Subcutaneous abdominal adipose tissue (tissue), 5 donors: ENCODE measurements around the gene DGKA.
"Not testable (repeated sequence)": the region's sequence is repeated elsewhere in the genome, so short reads cannot be mapped to it uniquely, and the experiment has no call there.

ENCODE experiments used
- H3K27ac ChIP-seq: one replicate; pipeline ENCODE4 v1.7.0; 2013; ENCODE audit warnings: low read depth, mild to moderate bottlenecking, inconsistent platforms, low read length, moderate library complexity
- H3K27me3 ChIP-seq, 5 donors: one replicate each; pipeline ENCODE4 v1.7.0; 2013; ENCODE audit warnings: low read length in 5 of 5, inconsistent platforms in 1 of 5; ENCODE audit not compliant: control insufficient read depth in 5 of 5, insufficient read depth in 4 of 5
- H3K36me3 ChIP-seq, 5 donors: one replicate each; pipeline ENCODE4 v1.7.0; 2013; ENCODE audit warnings: low read length in 5 of 5; ENCODE audit not compliant: control insufficient read depth in 5 of 5, insufficient read depth in 5 of 5
- H3K4me1 ChIP-seq, 5 donors: one replicate each; pipeline ENCODE4 v1.7.0; 2013; ENCODE audit warnings: low read length in 5 of 5, mild to moderate bottlenecking in 3 of 5, moderate library complexity in 1 of 5; ENCODE audit not compliant: control insufficient read depth in 5 of 5, insufficient read depth in 5 of 5
- H3K4me3 ChIP-seq, 5 donors: one replicate each; pipeline ENCODE4 v1.7.0; 2013; ENCODE audit warnings: low read length in 5 of 5, low read depth in 1 of 5
- H3K9ac ChIP-seq, 5 donors: one replicate each; pipeline ENCODE4 v1.7.0; 2013; ENCODE audit warnings: low read length in 5 of 5, mild to moderate bottlenecking in 4 of 5, moderate library complexity in 3 of 5
- H3K9me3 ChIP-seq, 5 donors: one replicate each; pipeline ENCODE4 v1.7.0; 2013; ENCODE audit warnings: low read length in 5 of 5; ENCODE audit not compliant: control insufficient read depth in 5 of 5
- donor health status: healthy.
- donor health status: healthy.
- donor health status: healthy.
- donor health status: healthy.
- donor health status: healthy.

Gene DGKA

DNA sequence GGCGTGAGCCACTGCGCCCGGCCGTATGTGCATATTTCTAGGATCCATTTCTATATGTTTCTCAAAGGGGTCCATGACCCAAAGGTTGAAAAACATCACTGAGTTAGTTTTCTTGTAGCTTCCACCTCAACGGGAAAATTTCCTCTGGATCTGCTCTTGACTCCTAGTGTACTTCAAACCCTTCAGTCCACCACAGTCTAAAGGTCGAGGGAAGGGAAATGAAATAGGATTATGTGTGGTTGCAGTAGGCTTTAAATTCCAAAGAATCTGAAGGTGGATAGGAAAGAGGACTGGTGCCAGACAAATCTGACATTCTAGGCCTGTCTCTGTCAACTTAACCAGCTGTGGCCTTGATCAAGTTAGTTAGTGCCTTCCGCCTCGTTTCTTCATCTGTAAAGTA, 64.4 kb downstream of the DGKA start:
- H3K4me3 ChIP-seq = no peak overlapping the region
- H3K9me3 ChIP-seq = no peaks in the 10 kb centered on the region
- H3K9ac ChIP-seq = no peak overlapping the region
- no peak overlapping the region for H3K27ac ChIP-seq
- H3K4me1 ChIP-seq = peaks cover 7 to 27% (median 18%) of the 10 kb centered on the region in 5 donors
- H3K36me3 ChIP-seq = peaks cover 18 to 49% (median 40%) of the 10 kb centered on the region in 5 donors
- H3K27me3 ChIP-seq = no peaks in the 10 kb centered on the region

DNA sequence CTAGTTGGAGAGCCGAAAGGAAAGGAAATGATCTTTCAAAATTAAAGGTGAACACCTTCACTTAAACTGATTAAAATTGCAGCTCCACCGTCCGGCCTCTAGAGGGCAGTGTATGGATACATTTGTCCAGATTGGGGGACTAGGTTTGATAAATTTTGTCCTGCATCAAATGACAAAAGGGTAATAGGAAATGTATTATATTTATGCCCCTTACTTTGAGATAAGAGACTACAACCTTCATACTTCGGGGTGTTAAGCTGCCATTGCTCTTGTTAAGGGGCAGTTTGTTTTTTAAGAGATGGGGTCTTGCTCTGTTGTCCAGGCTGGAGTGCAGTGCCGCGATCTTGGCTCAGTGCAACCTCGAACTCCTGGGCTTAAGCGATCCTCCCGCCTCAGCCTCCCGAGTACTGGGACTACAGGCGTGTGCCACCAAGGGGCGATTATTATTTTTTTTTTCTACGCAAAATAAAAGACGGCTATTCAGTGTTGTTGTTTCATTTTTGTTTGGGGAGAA, 65.3 kb downstream of the DGKA start:
- Histone ChIP-seq H3K9me3 (no peaks in the 10 kb centered on the region), H3K4me3 (peak overlapping the region; percentile 60 to 100 (median 94)), H3K27ac (peak overlapping the region; percentile 73), H3K4me1 (peaks cover 7 to 27% (median 18%) of the 10 kb centered on the region in 5 donors), H3K27me3 (no peaks in the 10 kb centered on the region), H3K9ac (peak overlapping the region in 3 of 5 donors; percentile 65 to 91 (median 74)), H3K36me3 (peaks cover 12 to 40% (median 32%) of the 10 kb centered on the region in 5 donors)

DNA sequence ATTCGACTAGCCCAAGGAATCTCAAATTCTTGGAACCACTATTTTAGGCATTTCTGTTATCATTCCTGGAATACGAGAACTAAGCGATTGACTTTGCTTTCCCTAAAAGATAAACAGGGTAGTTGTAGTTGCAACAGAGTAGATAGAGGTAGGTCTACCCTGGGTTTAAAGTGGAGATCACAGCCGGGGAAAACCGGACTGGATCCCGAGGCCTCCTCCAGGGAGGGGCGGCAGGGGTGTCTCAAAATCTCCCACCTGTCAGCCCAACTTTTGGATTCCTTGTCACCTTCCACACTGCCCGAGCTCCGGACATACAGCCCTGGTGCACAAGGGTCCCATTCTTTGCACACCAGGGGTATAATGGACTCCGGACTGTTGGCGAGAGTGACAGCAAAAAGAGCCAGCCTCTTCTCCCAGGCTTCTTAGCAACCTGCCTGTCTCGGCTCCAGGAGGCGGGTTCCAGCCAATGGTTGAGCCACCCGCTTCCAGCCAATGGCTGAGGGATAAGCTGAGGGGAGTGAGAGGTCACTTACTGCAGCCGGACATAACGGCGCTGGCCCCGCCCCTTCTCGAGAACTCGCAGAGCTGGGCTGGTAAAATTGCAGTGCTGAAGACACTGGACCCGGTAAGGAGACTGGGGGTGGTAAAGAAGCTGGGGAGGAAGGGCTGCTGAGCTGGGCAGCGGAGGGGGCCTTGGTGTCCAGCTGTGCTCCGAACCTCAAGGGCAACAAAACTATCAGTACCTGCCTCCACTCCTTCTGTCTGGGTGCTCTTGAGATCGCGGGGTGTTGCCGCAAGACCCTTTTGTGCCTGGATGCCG, 66.0 kb downstream of the DGKA start, which contains the start of gene SUOX:
TSS of gene SUOX (plus strand) at position 562 of the 820 bp plus-strand sequence. CDS start 4,946 bp downstream, outside the sequence.
- peaks cover 10 to 39% (median 27%) of the 10 kb centered on the region in 5 donors for H3K36me3 ChIP-seq
- peak within 1 kb of the TSS; percentile 73 for H3K27ac ChIP-seq
- peak within 1 kb of the TSS; percentile 74 to 92 (median 79) for H3K9ac ChIP-seq
- H3K4me1 ChIP-seq = peaks cover 7 to 27% (median 21%) of the 10 kb centered on the region in 5 donors
- H3K27me3 ChIP-seq = no peaks in the 10 kb centered on the region
- H3K4me3 ChIP-seq = peak within 1 kb of the TSS; percentile 60 to 100 (median 94)
- H3K9me3 ChIP-seq = no peaks in the 10 kb centered on the region

DNA sequence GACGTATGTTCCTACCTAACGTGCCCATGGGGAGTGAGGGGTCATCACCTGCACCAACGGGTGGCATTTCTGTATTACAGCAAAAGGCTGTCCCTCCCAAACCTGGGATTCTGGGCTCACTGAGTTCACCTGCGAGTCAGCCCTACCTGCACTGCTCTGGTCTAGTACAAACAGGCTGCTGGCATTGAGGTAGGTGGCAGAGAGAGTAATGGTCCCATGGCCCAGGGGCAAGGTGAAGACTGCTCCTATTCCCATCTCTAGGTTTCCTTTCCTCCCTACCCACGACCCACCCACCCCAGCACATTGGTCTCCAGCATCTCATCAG, 66.5 kb downstream of the DGKA start:
- H3K27me3 ChIP-seq = no peaks in the 10 kb centered on the region
- H3K36me3 ChIP-seq = peaks cover 8 to 39% (median 26%) of the 10 kb centered on the region in 5 donors
- H3K4me1 ChIP-seq = peaks cover 7 to 27% (median 22%) of the 10 kb centered on the region in 5 donors
- no peaks in the 10 kb centered on the region for H3K9me3 ChIP-seq
- H3K27ac ChIP-seq = peak overlapping the region; percentile 73
- H3K4me3 ChIP-seq = peak overlapping the region; percentile 60 to 100 (median 94)
- H3K9ac ChIP-seq = peak overlapping the region; percentile 25 to 92 (median 79)

DNA sequence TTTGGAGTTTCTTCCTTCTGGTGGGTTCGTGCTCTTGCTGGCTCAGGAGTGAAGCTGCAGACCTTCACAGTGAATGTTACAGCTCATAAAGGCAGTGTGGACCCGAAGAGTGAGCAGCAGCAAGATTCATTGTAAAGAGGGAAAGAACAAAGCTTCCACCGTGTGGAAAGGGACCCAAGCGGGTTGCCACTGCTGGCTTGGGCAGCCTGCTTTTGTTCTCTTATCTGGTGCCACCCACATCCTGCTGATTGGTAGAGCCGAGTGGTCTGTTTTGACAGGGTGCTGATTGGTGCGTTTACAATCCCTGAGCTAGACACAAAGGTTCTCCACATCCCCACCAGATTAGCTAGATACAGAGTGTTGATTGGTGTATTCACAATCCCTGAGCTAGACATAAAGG, 68.6 kb downstream of the DGKA start:
- H3K27ac ChIP-seq, H3K9me3 ChIP-seq, H3K9ac ChIP-seq, H3K4me3 ChIP-seq, H3K27me3 ChIP-seq: not testable (repeated sequence)
- Histone ChIP-seq H3K36me3 (peaks cover 2 to 39% (median 26%) of the 10 kb centered on the region in 5 donors), H3K4me1 (peaks cover 7 to 27% (median 22%) of the 10 kb centered on the region in 5 donors)

DNA sequence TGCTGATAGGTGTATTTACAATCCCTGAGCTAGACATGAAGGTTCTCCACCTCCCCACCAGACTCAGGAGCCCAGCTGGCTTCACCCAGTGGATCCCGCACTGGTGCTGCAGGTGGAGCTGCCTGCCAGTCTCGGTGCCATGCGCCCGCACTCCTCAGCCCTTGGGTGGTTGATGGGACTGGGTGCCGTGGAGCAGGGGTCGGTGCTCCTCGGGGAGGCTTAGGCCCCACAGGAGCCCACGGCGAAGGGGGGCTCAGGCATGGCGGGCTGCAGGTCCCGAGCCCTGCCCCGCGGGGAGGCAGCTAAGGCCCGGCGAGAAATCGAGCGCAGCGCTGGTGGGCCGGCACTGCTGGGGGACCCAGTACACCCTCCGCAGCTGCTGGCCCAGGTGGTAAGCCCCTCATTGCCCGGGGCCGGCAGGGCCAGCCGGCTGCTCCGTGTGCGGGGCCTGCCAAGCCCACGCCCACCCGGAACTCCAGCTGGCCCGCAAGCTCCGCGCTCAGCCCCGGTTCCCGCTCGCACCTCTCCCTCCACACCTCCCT, 69.1 kb downstream of the DGKA start:
- H3K27ac ChIP-seq, H3K9ac ChIP-seq, H3K4me3 ChIP-seq, H3K27me3 ChIP-seq, H3K9me3 ChIP-seq: not testable (repeated sequence)
- Histone ChIP-seq H3K36me3 (peaks cover 0 to 37% (median 27%) of the 10 kb centered on the region in 5 donors), H3K4me1 (peaks cover 7 to 27% (median 22%) of the 10 kb centered on the region in 5 donors)

DNA sequence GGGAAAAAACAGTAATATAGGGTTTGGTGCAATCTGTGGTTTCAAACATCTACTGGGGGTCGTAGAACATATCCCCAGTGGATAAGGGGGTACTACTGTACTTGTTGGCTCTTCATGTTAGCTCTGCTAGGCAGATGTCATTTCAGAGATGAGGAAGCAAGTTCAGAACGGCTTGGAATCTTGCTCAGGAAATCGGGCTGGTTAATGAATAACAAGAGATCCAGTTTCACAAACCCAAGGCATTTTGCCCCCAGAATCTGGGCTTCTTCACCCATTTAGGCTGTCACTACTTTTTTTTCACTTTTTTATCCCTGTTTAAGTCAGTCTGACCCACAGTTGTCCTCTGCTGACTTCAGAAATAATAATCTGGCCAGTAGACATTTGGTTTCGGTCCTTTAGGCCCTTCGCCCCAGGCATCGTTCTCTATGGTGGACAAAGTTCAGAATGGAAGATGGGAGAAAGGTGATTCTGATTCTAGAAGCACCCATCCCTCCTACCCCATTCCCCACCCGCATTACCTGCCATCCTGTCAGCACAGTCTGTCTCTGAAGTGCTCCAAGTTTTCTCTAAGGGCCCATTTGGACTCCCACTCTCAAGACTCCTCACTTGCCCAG, 70.6 kb downstream of the DGKA start:
- Histone ChIP-seq H3K9ac (peak overlapping the region in 3 of 5 donors; percentile 21 to 31 (median 22)), H3K9me3 (no peaks in the 10 kb centered on the region), H3K27ac (no peak overlapping the region), H3K4me3 (no peak overlapping the region), H3K27me3 (no peaks in the 10 kb centered on the region), H3K36me3 (peaks cover 0 to 37% (median 27%) of the 10 kb centered on the region in 5 donors), H3K4me1 (peaks cover 7 to 22% (median 18%) of the 10 kb centered on the region in 5 donors)

DNA sequence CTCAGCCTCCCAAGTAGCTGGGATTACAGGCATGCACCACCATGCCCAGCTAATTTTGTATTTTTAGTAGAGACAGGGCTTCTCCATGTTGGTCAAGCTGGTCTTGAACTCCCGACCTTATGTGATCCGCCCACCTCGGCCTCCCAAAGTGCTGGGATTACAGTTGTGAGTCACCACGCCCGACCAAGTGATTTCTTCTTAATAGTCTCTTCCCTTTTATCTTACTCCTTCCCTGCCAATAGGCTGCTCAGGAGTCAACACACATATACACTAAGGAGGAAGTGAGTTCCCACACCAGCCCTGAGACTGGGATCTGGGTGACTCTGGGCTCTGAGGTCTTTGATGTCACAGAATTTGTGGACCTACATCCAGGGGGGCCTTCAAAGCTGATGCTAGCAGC, 72.4 kb downstream of the DGKA start:
- H3K9me3 ChIP-seq, H3K27me3 ChIP-seq, H3K27ac ChIP-seq, H3K4me3 ChIP-seq, H3K9ac ChIP-seq: not testable (repeated sequence)
- Histone ChIP-seq H3K4me1 (peaks cover 0 to 19% (median 16%) of the 10 kb centered on the region in 5 donors), H3K36me3 (peaks cover 0 to 37% (median 27%) of the 10 kb centered on the region in 5 donors)
